Endothelial cell (in vitro differentiated cells): ENCODE results near the gene TAF4. TPM values are rescaled to one million over a fixed set of nuclear protein-coding genes. Genes with fewer than 3 reads are reported as not detected.

Experiments used
- DNase-seq: peaks from one replicate; pipeline ENCODE4 v3.0.0; 2021; ENCODE audit warnings: low spot score
- H3K27ac Mint-ChIP-seq: one replicate; pipeline ENCODE4 v1.8.0; 2021; ENCODE audit warnings: mixed read lengths, inconsistent platforms; ENCODE audit not compliant: unreplicated experiment
- H3K27me3 Mint-ChIP-seq: one replicate; pipeline ENCODE4 v1.8.0; 2021; ENCODE audit warnings: mild to moderate bottlenecking, moderate library complexity, mixed read lengths, inconsistent platforms; ENCODE audit not compliant: unreplicated experiment
- H3K36me3 Mint-ChIP-seq: one replicate; pipeline ENCODE4 v1.8.0; 2021; ENCODE audit warnings: mild to moderate bottlenecking, low read depth, mixed read lengths, inconsistent platforms; ENCODE audit not compliant: unreplicated experiment
- H3K4me1 Mint-ChIP-seq: one replicate; pipeline ENCODE4 v1.8.0; 2021; ENCODE audit warnings: mild to moderate bottlenecking, mixed read lengths, inconsistent platforms; ENCODE audit not compliant: unreplicated experiment
- H3K4me3 Mint-ChIP-seq: one replicate; pipeline ENCODE4 v1.8.0; 2021; ENCODE audit warnings: mild to moderate bottlenecking, mixed read lengths, inconsistent platforms; ENCODE audit not compliant: unreplicated experiment
- H3K9me3 Mint-ChIP-seq: one replicate; pipeline ENCODE4 v1.8.0; 2021; ENCODE audit warnings: mixed read lengths, inconsistent platforms; ENCODE audit not compliant: unreplicated experiment
- CTCF ChIP-seq: fragments of 200-600 bp; sonication (generic); IDR thresholded peaks from one replicate; pipeline ENCODE4 v1.5.0; 2021; ENCODE audit warnings: antibody characterized with exemption; ENCODE audit not compliant: unreplicated experiment
- total RNA-seq: library from RNA; stranded (reverse); fragmentation: NEBNext Ultra II Directional; extraction: Animal tissue kit (Norgen Biotek cat#: 25700); gene quantifications from one replicate; pipeline ENCODE4 v1.2.1, GENCODE V29; 2021; ENCODE audit not compliant: unreplicated experiment

The TAF4 gene
- total RNA-seq, 1 donor from 2014 or later: 14.2 TPM

- H3K27me3 Mint-ChIP-seq: peaks cover 13% of the 10 kb centered on the region
- no peaks in the 10 kb centered on the region for H3K9me3 Mint-ChIP-seq
- H3K4me3 Mint-ChIP-seq: no peak overlapping the region
- H3K4me1 Mint-ChIP-seq: no peaks in the 10 kb centered on the region
- peak overlapping the region; percentile 13 for H3K27ac Mint-ChIP-seq
- no peak for DNase-seq
- no peak for TF ChIP-seq CTCF
- peaks cover 38% of the 10 kb centered on the region for H3K36me3 Mint-ChIP-seq
Measured at GRCh38 chr20:62009322-62009721, 56.4 kb downstream of the TAF4 start.

GRCh38 chr20:62008643-62009183, 57.0 kb downstream of the TAF4 start:
- Mint-ChIP-seq H3K4me1 (no peaks in the 10 kb centered on the region), H3K27ac (peak overlapping the region; percentile 13), H3K27me3 (peaks cover 13% of the 10 kb centered on the region), H3K4me3 (no peak overlapping the region), H3K9me3 (no peaks in the 10 kb centered on the region), H3K36me3 (peaks cover 38% of the 10 kb centered on the region)
- no peak for TF ChIP-seq CTCF
- DNase-seq: no peak

DNA sequence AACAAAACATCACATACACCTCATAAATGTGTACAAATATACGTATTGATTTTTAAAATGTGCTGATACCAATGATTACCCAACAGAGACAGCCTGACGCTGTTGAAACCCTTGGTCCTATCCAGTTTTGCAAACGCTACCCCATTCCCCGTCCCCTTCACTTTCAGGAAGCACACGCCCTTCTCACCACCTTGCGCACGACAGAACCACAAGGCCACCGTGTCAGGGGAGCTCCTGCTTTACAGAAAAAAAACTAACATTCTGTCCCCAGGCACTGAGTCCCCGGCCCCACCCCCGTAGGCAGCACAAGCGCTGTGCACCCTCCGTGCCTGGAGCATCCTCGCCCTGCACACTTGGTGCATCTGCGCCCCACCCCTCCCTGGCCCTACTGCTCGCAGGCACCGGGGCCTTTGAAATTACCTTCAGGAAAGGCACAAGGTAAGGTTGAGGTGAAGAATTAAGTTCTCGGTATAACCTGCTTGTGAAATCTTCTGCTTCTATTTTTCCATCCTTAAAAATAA, 58.5 kb downstream of the TAF4 start:
- H3K9me3 Mint-ChIP-seq: no peaks in the 10 kb centered on the region
- no peaks in the 10 kb centered on the region for H3K4me1 Mint-ChIP-seq
- H3K4me3 Mint-ChIP-seq: no peak overlapping the region
- no peak for DNase-seq
- peaks cover 7% of the 10 kb centered on the region for H3K27me3 Mint-ChIP-seq
- H3K36me3 Mint-ChIP-seq: peaks cover 35% of the 10 kb centered on the region
- TF ChIP-seq CTCF: no peak
- no peak overlapping the region for H3K27ac Mint-ChIP-seq

DNA sequence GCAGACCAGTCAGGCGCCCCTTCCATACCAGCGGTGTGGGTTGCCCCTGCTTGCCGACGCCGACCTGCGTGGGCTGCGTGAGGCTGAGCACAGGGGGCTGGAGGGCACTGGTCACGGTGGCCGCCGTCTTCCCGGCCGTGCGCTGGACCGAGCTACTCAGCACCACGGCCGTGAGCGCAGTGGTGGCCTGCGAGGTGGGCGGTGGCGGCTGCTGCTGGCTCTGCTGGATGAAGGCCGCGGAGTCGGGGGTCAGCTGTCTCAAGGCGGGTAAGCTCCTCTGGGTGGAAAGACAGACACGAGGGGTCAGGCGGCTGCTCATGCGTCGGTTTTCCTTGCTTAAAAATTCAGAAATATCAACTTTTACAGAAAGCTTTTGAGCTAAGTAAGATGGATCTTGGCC, 59.2 kb downstream of the TAF4 start:
- H3K4me1 Mint-ChIP-seq: no peaks in the 10 kb centered on the region
- H3K27me3 Mint-ChIP-seq: peaks cover 9% of the 10 kb centered on the region
- TF ChIP-seq CTCF: no peak
- H3K9me3 Mint-ChIP-seq: no peaks in the 10 kb centered on the region
- DNase-seq: no peak
- H3K27ac Mint-ChIP-seq: no peak overlapping the region
- H3K4me3 Mint-ChIP-seq: no peak overlapping the region
- H3K36me3 Mint-ChIP-seq: peaks cover 42% of the 10 kb centered on the region

DNA sequence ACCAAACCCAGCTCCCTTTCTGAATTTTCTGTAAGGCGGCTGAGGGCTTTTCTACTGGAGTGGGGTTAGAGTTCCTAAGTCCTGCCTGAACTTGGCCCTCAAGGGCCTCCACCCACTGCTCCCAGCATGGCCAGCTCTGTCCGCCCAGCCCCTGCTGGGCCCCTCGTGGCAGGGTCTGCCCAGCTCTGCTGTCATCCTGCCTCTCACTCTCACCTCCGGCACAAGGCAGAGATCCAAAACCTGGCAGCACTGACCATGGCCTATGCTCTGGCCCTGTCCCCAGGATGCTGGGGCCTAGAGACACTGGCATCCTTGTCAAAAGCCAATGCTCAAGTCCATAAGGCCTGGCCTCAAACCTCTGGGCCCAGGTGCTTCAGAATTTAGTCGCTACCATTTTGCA, 61.1 kb downstream of the TAF4 start:
- no peak for TF ChIP-seq CTCF
- peaks cover 9% of the 10 kb centered on the region for H3K27me3 Mint-ChIP-seq
- no peaks in the 10 kb centered on the region for H3K4me1 Mint-ChIP-seq
- no peaks in the 10 kb centered on the region for H3K9me3 Mint-ChIP-seq
- no peak overlapping the region for H3K27ac Mint-ChIP-seq
- no peak for DNase-seq
- no peak overlapping the region for H3K4me3 Mint-ChIP-seq
- peaks cover 51% of the 10 kb centered on the region for H3K36me3 Mint-ChIP-seq
